B cell (primary cell): ENCODE data around the gene UTP25. TPM values are rescaled to one million over a fixed set of nuclear protein-coding genes. Genes with fewer than 3 reads are reported as not detected.

ENCODE experiments used
- ATAC-seq: fragments of 200-7000 bp; cut with Tn5 transposase; one replicate; pipeline ENCODE4 v1.10.0; 2021; ENCODE audit warnings: low read depth, mild to moderate bottlenecking, moderate number of reproducible peaks, moderate library complexity
- CTCF ChIA-PET: fragments of 350-600 bp; sonication (Branson Sonifier 250); formaldehyde crosslinking; loops from one replicate; lab custom pipeline; 2021; ENCODE audit warnings: antibody characterized with exemption, inconsistent platforms; lab: Charles Lee
- POLR2A ChIA-PET: fragments of 350-600 bp; sonication (Branson Sonifier 250); formaldehyde crosslinking; loops from one replicate; lab custom pipeline; 2021; ENCODE audit warnings: antibody characterized with exemption; lab: Charles Lee
- DNase-seq: peaks from one replicate; pipeline ENCODE4 v3.0.0; 2013
- H2AFZ ChIP-seq: 2 replicates; pipeline ENCODE4 v1.6.1; 2012; ENCODE audit warnings: mild to moderate bottlenecking, low read depth, low read length; ENCODE audit not compliant: insufficient read depth, poor library complexity, severe bottlenecking
- H3K27ac ChIP-seq, 2 donors: 1 replicate in 1 of 2; 2 replicates in 1 of 2; pipeline ENCODE4 v1.5.1; 2012 to 2013; ENCODE audit warnings: low read length in 2 of 2, mild to moderate bottlenecking in 2 of 2, moderate library complexity in 1 of 2
- H3K27me3 ChIP-seq, 4 experiments: fragments of 200-600 bp in 1 of 4; sonication (generic) in 1 of 4; replicated peaks in 1 of 4; 1 replicate in 2 of 4; 2 replicates in 2 of 4; pipeline versions ENCODE4 v1.6.1 to v1.7.0; 2013 to 2016; ENCODE audit warnings: low read length in 3 of 4, mild to moderate bottlenecking in 2 of 4, mixed read lengths in 1 of 4, moderate library complexity in 1 of 4; ENCODE audit not compliant: insufficient read depth in 4 of 4, control insufficient read depth in 3 of 4; ENCODE audit errors: control extremely low read depth in 1 of 4
- H3K36me3 ChIP-seq, 2 experiments: replicated peaks in 1 of 2; 1 replicate in 1 of 2; 2 replicates in 1 of 2; pipeline versions ENCODE4 v1.6.1 to v1.7.1; 2013; ENCODE audit warnings: low read length in 1 of 2; ENCODE audit not compliant: insufficient read depth in 2 of 2, control insufficient read depth in 1 of 2; ENCODE audit errors: control extremely low read depth in 1 of 2, extremely low read depth in 1 of 2
- H3K4me1 ChIP-seq, 2 donors: fragments of 200-600 bp in 1 of 2; sonication (generic) in 1 of 2; 1 replicate in 1 of 2; 2 replicates in 1 of 2; pipeline versions ENCODE4 v1.5.1 to v1.6.1; 2013 to 2017; ENCODE audit warnings: low read length in 2 of 2; ENCODE audit not compliant: control insufficient read depth in 2 of 2, insufficient read depth in 2 of 2
- H3K4me2 ChIP-seq: replicated peaks from 2 replicates; pipeline ENCODE3; 2012; ENCODE audit warnings: mild to moderate bottlenecking, low read depth, low read length; ENCODE audit not compliant: poor library complexity, severe bottlenecking
- H3K4me3 ChIP-seq, 5 experiments: fragments of 200-600 bp in 1 of 5; sonication (generic) in 1 of 5; 1 replicate in 3 of 5; 2 replicates in 2 of 5; pipeline versions ENCODE4 v1.5.1 to v1.7.0; 2011 to 2016; ENCODE audit warnings: low read length in 4 of 5, mild to moderate bottlenecking in 4 of 5, low read depth in 2 of 5, control low read depth in 1 of 5, moderate library complexity in 1 of 5; ENCODE audit not compliant: insufficient read depth in 1 of 5; ENCODE audit errors: control extremely low read depth in 1 of 5, extremely low read depth in 1 of 5
- H3K79me2 ChIP-seq: fragments of 200-600 bp; sonication (generic); one replicate; pipeline ENCODE4 v1.6.0; 2016; ENCODE audit warnings: low read length; ENCODE audit not compliant: control insufficient read depth, insufficient read depth
- H3K9ac ChIP-seq: fragments of 200-600 bp; sonication (generic); 2 replicates; pipeline ENCODE4 v1.6.1; 2017; ENCODE audit warnings: mild to moderate bottlenecking, low read length, moderate library complexity
- H3K9me3 ChIP-seq, 3 donors: one replicate each; pipeline versions ENCODE4 v1.6.1 to v1.7.1; 2013; ENCODE audit warnings: low read length in 2 of 3; ENCODE audit not compliant: control insufficient read depth in 2 of 3, insufficient read depth in 1 of 3; ENCODE audit errors: control extremely low read depth in 1 of 3
- H4K20me1 ChIP-seq: 2 replicates; pipeline ENCODE4 v1.6.0; 2012; ENCODE audit warnings: mild to moderate bottlenecking, low read length; ENCODE audit not compliant: insufficient read depth, control insufficient read depth, poor library complexity, severe bottlenecking
- H3K27ac Mint-ChIP-seq: one replicate; pipeline ENCODE4 v1.8.0; 2021; ENCODE audit warnings: mixed read lengths
- H3K27me3 Mint-ChIP-seq: one replicate; pipeline ENCODE4 v1.8.0; 2021; ENCODE audit warnings: mixed read lengths
- H3K4me1 Mint-ChIP-seq: one replicate; pipeline ENCODE4 v1.8.0; 2021; ENCODE audit warnings: mixed read lengths
- H3K4me3 Mint-ChIP-seq: one replicate; pipeline ENCODE4 v1.8.0; 2021; ENCODE audit warnings: mixed read lengths
- H3K9me3 Mint-ChIP-seq: one replicate; pipeline ENCODE4 v1.8.0; 2022; ENCODE audit warnings: mixed read lengths; ENCODE audit not compliant: insufficient read depth
- CTCF ChIP-seq: fragments of 200-600 bp; IDR thresholded peaks from one replicate; pipeline ENCODE4 v1.8.0; 2022; ENCODE audit warnings: antibody characterized with exemption, mild to moderate bottlenecking
- EZH2 ChIP-seq: IDR thresholded peaks from 2 replicates; pipeline ENCODE4 v1.6.1; 2012; ENCODE audit warnings: borderline replicate concordance, low read depth, mild to moderate bottlenecking, moderate library complexity, low read length; ENCODE audit not compliant: insufficient read depth, poor library complexity, severe bottlenecking
- WGBS: methylation state at CpG from one replicate; pipeline ENCODE4 v1.1.5; 2013; ENCODE audit warnings: missing lambda C conversion rate; ENCODE audit not compliant: insufficient coverage; 5-methylcytosine and 5-hydroxymethylcytosine counted together
- intact Hi-C: fragments of 100-400 bp; cut with micrococcal nuclease; formaldehyde crosslinking; loops from one replicate; pipeline ENCODE4 v1.10.0; 2022
- polyA plus RNA-seq: library from polyadenylated mRNA; depleted of rRNA; stranded (reverse); fragments of >200 nt; gene quantifications from 2 replicates; pipeline ENCODE4 v1.2.3, GENCODE V29; 2012
- total RNA-seq, 2 donors: library from RNA; stranded (reverse); fragments of 120-200 nt in 1 of 2; gene quantifications; 1 replicate in 1 of 2; 2 replicates in 1 of 2; pipeline versions ENCODE4 v1.2.3 to v1.2.4, GENCODE V29; 2013 to 2022

The UTP25 gene
- total and polyA plus RNA-seq, 2 donors (not counting 1 experiment from before 2014, with no cell fraction given) = 6.2 to 16.6 TPM

- ChIA-PET CTCF (interaction anchor here (2.8 kb wide), 1 partner anchor 17 kb away, joined by 9 read pairs; no protein-coding TSS in a partner anchor), POLR2A (no interaction called here)
- no peak overlapping the region for H3K27ac ChIP-seq
- H4K20me1 ChIP-seq = no peaks in the 10 kb centered on the region
- H3K79me2 ChIP-seq = no peaks in the 10 kb centered on the region
- H3K9me3 Mint-ChIP-seq = no peaks in the 10 kb centered on the region
- no peak overlapping the region for H3K9ac ChIP-seq
- TF ChIP-seq CTCF = no peak
- TF ChIP-seq EZH2 = no peak
- H3K27ac Mint-ChIP-seq = no peak overlapping the region
- H3K4me3 ChIP-seq = no peak overlapping the region
- no peak overlapping the region for H2AFZ ChIP-seq
- no peaks in the 10 kb centered on the region for H3K4me1 ChIP-seq
- peaks cover 35% of the 10 kb centered on the region for H3K27me3 Mint-ChIP-seq
- ATAC-seq = no peak
- DNase-seq = no peak
- no peak overlapping the region for H3K4me2 ChIP-seq
- WGBS = 65% methylated on average over 2 of the region's 2 CpGs
- intact Hi-C loops = no loop called here
- no peaks in the 10 kb centered on the region for H3K36me3 ChIP-seq
- H3K27me3 ChIP-seq = peaks cover 0 to 3% (median 3%) of the 10 kb centered on the region in 4 experiments
- H3K4me3 Mint-ChIP-seq = no peak overlapping the region
- no peaks in the 10 kb centered on the region for H3K9me3 ChIP-seq
- no peaks in the 10 kb centered on the region for H3K4me1 Mint-ChIP-seq
Observed at GRCh38 chr1:209877087-209877764, 49.5 kb downstream of the UTP25 start.

GRCh38 chr1:209878964-209879363 is 51.2 kb downstream of the UTP25 start:
- Histone ChIP-seq H3K9ac (no peak overlapping the region), H3K4me1 (no peaks in the 10 kb centered on the region), H3K27me3 (peaks cover 0 to 3% (median 3%) of the 10 kb centered on the region in 4 experiments), H3K4me3 (no peak overlapping the region), H3K27ac (no peak overlapping the region), H3K36me3 (no peaks in the 10 kb centered on the region), H4K20me1 (no peaks in the 10 kb centered on the region), H3K79me2 (no peaks in the 10 kb centered on the region), H2AFZ (no peak overlapping the region), H3K4me2 (no peak overlapping the region), H3K9me3 (no peaks in the 10 kb centered on the region)
- ChIA-PET POLR2A (no interaction called here), CTCF (no interaction called here)
- no peak for TF ChIP-seq EZH2
- TF ChIP-seq CTCF = no peak
- Mint-ChIP-seq H3K4me1 (no peaks in the 10 kb centered on the region), H3K27me3 (peaks cover 25% of the 10 kb centered on the region), H3K4me3 (no peak overlapping the region), H3K9me3 (no peaks in the 10 kb centered on the region), H3K27ac (no peak overlapping the region)
- ATAC-seq (no peak), DNase-seq (no peak)
- no CpG with 5 or more reads among the region's 1 CpG for whole genome bisulfite sequencing
- intact Hi-C loops = no loop called here
